Activated CD4-positive, alpha-beta memory T cell treated with anti-CD3 and anti-CD28 coated beads for 36 hours (primary cell): ENCODE measurements around the gene OR6B3. TPM values are rescaled to one million over a fixed set of nuclear protein-coding genes. Genes with fewer than 3 reads are reported as not detected.

ENCODE experiments used
- CTCF ChIA-PET: fragments of 350-600 bp; sonication (Branson Sonifier 250); formaldehyde crosslinking; loops from one replicate; lab custom pipeline; 2021; ENCODE audit warnings: antibody characterized with exemption, inconsistent platforms; lab: Charles Lee
- POLR2A ChIA-PET: fragments of 350-600 bp; sonication (Branson Sonifier 250); formaldehyde crosslinking; loops from one replicate; lab custom pipeline; 2021; ENCODE audit warnings: antibody characterized with exemption; lab: Charles Lee
- DNase-seq: peaks from one replicate; pipeline ENCODE4 v3.0.0-alpha.2; 2020
- H3K27ac Mint-ChIP-seq: one replicate; pipeline ENCODE4 v1.8.0; 2021; ENCODE audit warnings: mixed read lengths
- H3K27me3 Mint-ChIP-seq: one replicate; pipeline ENCODE4 v1.8.0; 2021; ENCODE audit warnings: mixed read lengths
- H3K36me3 Mint-ChIP-seq: one replicate; pipeline ENCODE4 v1.8.0; 2021; ENCODE audit warnings: mixed read lengths
- H3K4me1 Mint-ChIP-seq: one replicate; pipeline ENCODE4 v1.8.0; 2021; ENCODE audit warnings: low read depth, mixed read lengths
- H3K4me3 Mint-ChIP-seq: one replicate; pipeline ENCODE4 v1.8.0; 2021; ENCODE audit warnings: mild to moderate bottlenecking, mixed read lengths
- H3K9me3 Mint-ChIP-seq: one replicate; pipeline ENCODE4 v1.8.0; 2021; ENCODE audit warnings: mixed read lengths
- intact Hi-C: fragments of 100-400 bp; cut with micrococcal nuclease; formaldehyde crosslinking; loops from one replicate; pipeline ENCODE4 v1.15.1; 2023
- total RNA-seq, 2 experiments: library from RNA; stranded (reverse); gene quantifications; one replicate each; pipeline ENCODE4 v1.2.3, GENCODE V29; 2021

Gene OR6B3
- not detected for total RNA-seq

DNA sequence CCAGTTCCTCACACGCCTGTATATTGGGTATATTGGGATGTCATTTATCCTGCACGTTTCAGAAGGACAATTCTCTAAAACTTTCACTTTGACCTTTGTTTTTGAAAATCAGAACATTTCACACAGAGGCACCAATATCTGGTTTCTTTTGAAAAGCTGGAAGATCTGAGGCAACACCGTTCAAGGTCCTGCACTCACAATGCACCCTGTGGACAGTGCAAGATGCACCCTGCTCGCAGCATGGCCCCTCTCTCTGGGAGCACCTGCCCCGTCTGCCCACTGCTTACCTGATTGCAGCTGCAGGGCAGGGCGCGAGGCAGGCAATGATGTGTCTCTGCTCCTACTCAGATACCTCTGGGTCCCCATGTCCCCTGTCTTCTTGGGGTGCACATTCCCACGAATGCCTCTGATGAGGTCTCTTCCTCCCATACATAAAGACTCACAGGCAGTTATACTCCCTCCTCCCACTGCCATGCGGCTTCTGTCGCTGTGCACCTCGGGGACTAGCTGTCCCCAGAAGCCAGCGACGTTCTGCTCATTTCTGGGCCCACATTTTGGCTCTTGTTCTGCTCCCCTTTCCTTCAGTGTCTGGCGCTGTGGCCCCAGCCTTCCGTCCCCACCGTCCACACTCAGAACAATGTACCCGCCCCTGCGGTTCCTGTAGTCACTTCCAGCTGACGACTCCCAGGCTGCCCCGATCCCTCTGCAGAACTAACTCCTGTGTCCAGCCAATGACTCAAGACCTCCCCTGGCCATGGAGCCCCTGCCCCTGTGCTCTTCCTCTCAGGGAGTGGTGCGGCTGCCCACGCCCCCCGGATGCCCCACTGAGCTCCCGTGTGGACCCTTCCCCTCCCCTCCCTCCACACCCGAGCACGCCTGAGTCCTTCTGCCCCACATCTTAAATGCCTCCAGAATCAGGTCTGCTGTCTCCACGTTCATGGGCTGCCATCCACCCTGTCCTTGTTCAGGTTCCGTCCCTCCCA lies at the start of gene OR6B3:
Gene OR6B3 (minus strand): TSS at position 349 of the 983 bp plus-strand sequence.
- Mint-ChIP-seq H3K36me3 (no peaks in the 10 kb centered on the region), H3K4me1 (no peaks in the 10 kb centered on the region), H3K27me3 (peaks cover 34% of the 10 kb centered on the region), H3K4me3 (no peak within 1 kb of the TSS), H3K9me3 (no peaks in the 10 kb centered on the region), H3K27ac (no peak within 1 kb of the TSS)
- CTCF ChIA-PET = interaction anchor here (1.2 kb wide), 1 partner anchor 90 kb away, joined by 5 read pairs; no protein-coding TSS in a partner anchor
- POLR2A ChIA-PET = no interaction called here
- DNase-seq = no peak
- intact Hi-C loops = no loop called here

DNA sequence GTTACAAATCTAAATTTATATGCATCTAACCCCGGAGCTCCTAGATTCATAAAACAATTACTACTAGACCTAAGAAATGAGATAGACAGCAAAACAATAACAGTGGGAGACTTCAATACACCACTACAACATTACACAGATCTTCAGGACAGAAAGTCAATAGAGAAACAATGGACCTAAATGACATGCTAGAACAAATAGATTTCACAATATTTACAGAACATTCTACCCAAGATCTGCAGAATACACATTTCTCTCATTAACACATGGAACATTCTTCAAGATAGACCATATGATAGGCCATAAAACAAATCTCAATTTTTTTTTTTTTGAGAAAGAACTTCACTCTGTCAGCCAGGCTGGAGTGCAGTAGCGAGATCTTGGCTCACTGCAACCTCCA lies 45.0 kb upstream of the OR6B3 start:
- H3K27me3 Mint-ChIP-seq = peaks cover 59% of the 10 kb centered on the region
- no peak overlapping the region for H3K27ac Mint-ChIP-seq
- CTCF ChIA-PET = no interaction called here
- peaks cover 5% of the 10 kb centered on the region for H3K9me3 Mint-ChIP-seq
- H3K36me3 Mint-ChIP-seq = peaks cover 7% of the 10 kb centered on the region
- POLR2A ChIA-PET = no interaction called here
- H3K4me3 Mint-ChIP-seq = no peak overlapping the region
- intact Hi-C loops = no loop called here
- DNase-seq = no peak
- H3K4me1 Mint-ChIP-seq = no peaks in the 10 kb centered on the region

GRCh38 chr2:240095556-240096523 lies 42.5 kb upstream of the OR6B3 start:
- no peak overlapping the region for H3K27ac Mint-ChIP-seq
- peaks cover 66% of the 10 kb centered on the region for H3K27me3 Mint-ChIP-seq
- CTCF ChIA-PET = interaction anchor here (0.9 kb wide), 1 partner anchor 35 kb away, joined by 3 read pairs; no protein-coding TSS in a partner anchor
- H3K4me1 Mint-ChIP-seq = no peaks in the 10 kb centered on the region
- intact Hi-C loops = no loop called here
- H3K4me3 Mint-ChIP-seq = no peak overlapping the region
- DNase-seq = no peak
- H3K36me3 Mint-ChIP-seq = peaks cover 7% of the 10 kb centered on the region
- peaks cover 5% of the 10 kb centered on the region for H3K9me3 Mint-ChIP-seq
- POLR2A ChIA-PET = no interaction called here

DNA sequence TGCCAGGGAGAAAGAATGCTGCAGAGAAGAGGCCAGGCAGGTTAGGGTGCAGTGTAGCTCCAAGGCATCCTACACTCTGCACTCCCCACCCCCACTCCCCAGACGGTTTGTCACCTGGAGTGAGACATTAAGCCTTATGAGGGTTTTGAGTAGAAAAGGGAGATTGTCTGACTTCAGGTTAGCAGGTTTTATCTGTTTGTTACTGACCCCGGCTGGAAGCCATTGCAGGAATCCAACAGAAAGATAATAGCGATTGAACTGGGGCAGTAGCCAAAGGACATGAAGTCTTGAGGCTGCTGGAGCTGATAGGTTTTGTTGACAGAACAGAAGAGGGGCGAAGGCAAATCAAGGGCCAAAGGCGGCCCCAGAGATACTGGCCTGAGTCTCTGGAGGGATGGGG lies 36.0 kb upstream of the OR6B3 start:
- intact Hi-C loops = no loop called here
- ChIA-PET POLR2A (no interaction called here), CTCF (interaction anchor here (1.1 kb wide), 1 partner anchor 155 kb away, joined by 3 read pairs; no protein-coding TSS in a partner anchor)
- Mint-ChIP-seq H3K27me3 (peaks cover 36% of the 10 kb centered on the region), H3K9me3 (peaks cover 21% of the 10 kb centered on the region), H3K4me3 (no peak overlapping the region), H3K36me3 (no peaks in the 10 kb centered on the region), H3K27ac (no peak overlapping the region), H3K4me1 (no peaks in the 10 kb centered on the region)
- no peak for DNase-seq

GRCh38 chr2:240086563-240086962 lies 33.2 kb upstream of the OR6B3 start:
- Mint-ChIP-seq H3K4me3 (no peak overlapping the region), H3K27ac (no peak overlapping the region), H3K27me3 (peaks cover 22% of the 10 kb centered on the region), H3K4me1 (no peaks in the 10 kb centered on the region), H3K9me3 (peaks cover 21% of the 10 kb centered on the region), H3K36me3 (no peaks in the 10 kb centered on the region)
- DNase-seq = no peak
- intact Hi-C loops = no loop called here
- ChIA-PET CTCF (no interaction called here), POLR2A (no interaction called here)

DNA sequence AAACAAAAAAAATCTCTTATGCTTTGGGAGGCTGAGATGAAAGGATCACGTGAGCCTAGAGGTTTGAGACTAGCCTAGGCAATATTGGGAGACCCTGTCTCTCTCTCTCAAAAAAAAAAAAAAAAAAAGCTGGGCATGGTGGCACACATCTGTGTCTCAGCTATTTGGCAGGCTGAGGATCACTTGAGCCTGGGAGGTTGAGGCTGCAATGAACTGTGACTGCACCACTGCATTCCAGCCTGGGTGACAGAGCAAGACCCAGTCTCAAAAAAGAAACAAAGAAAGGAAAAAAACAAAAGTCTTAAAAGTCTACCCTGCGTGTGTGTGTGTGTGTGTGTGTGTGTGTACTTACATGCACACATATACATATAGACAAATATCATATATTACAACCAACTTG lies 25.3 kb upstream of the OR6B3 start:
- Mint-ChIP-seq H3K4me3 (no peak overlapping the region), H3K4me1 (no peaks in the 10 kb centered on the region), H3K36me3 (peaks cover 6% of the 10 kb centered on the region), H3K27ac (no peak overlapping the region), H3K27me3 (peaks cover 14% of the 10 kb centered on the region), H3K9me3 (peaks cover 15% of the 10 kb centered on the region)
- CTCF ChIA-PET = no interaction called here
- intact Hi-C loops = no loop called here
- POLR2A ChIA-PET = no interaction called here
- no peak for DNase-seq

- intact Hi-C loops = no loop called here
- H3K4me3 Mint-ChIP-seq = no peak overlapping the region
- ChIA-PET CTCF (no interaction called here), POLR2A (no interaction called here)
- no peak for DNase-seq
- no peak overlapping the region for H3K27ac Mint-ChIP-seq
- peaks cover 6% of the 10 kb centered on the region for H3K36me3 Mint-ChIP-seq
- peaks cover 9% of the 10 kb centered on the region for H3K27me3 Mint-ChIP-seq
- H3K4me1 Mint-ChIP-seq = no peaks in the 10 kb centered on the region
- H3K9me3 Mint-ChIP-seq = peaks cover 15% of the 10 kb centered on the region
Observed at GRCh38 chr2:240077442-240077841, 24.1 kb upstream of the OR6B3 start.

GRCh38 chr2:240074545-240074944 lies 21.2 kb upstream of the OR6B3 start:
- H3K4me3 Mint-ChIP-seq = no peak overlapping the region
- H3K36me3 Mint-ChIP-seq = peaks cover 6% of the 10 kb centered on the region
- ChIA-PET CTCF (interaction anchor here (1.1 to 1.4 kb wide), 2 partner anchors 8 to 13 kb away, joined by 3 to 10 read pairs; no protein-coding TSS in a partner anchor), POLR2A (no interaction called here)
- no peak overlapping the region for H3K27ac Mint-ChIP-seq
- H3K4me1 Mint-ChIP-seq = no peaks in the 10 kb centered on the region
- intact Hi-C loops = no loop called here
- no peak for DNase-seq
- H3K9me3 Mint-ChIP-seq = peaks cover 15% of the 10 kb centered on the region
- peaks cover 9% of the 10 kb centered on the region for H3K27me3 Mint-ChIP-seq

GRCh38 chr2:240070907-240071306 lies 17.6 kb upstream of the OR6B3 start:
- no peaks in the 10 kb centered on the region for H3K36me3 Mint-ChIP-seq
- H3K27ac Mint-ChIP-seq = no peak overlapping the region
- intact Hi-C loops = no loop called here
- no peak for DNase-seq
- ChIA-PET POLR2A (no interaction called here), CTCF (interaction anchor here (1.4 kb wide), 1 partner anchor 10 kb away, joined by 3 read pairs; no protein-coding TSS in a partner anchor)
- H3K4me1 Mint-ChIP-seq = no peaks in the 10 kb centered on the region
- H3K4me3 Mint-ChIP-seq = no peak overlapping the region
- no peaks in the 10 kb centered on the region for H3K9me3 Mint-ChIP-seq
- H3K27me3 Mint-ChIP-seq = peaks cover 11% of the 10 kb centered on the region

DNA sequence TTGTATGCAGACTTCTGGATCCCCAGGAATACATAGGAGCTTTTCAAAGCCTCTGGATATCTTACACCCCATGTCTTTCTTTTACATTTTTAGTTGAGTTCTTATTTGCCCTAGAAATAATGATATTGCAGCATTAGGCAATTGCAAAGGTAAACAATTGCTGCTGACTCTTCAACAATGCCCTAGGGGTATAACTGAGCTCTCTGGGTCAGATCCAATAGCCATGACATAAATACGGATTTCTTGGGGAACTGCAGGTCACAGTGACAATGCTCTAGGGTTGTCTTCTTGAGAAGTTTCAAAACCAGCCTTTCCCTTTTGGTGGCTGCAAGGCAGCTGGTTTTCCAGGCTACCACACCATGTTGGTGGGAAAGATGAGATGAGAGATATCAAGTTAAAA lies 16.5 kb upstream of the OR6B3 start:
- DNase-seq = no peak
- Mint-ChIP-seq H3K4me3 (no peak overlapping the region), H3K9me3 (no peaks in the 10 kb centered on the region), H3K36me3 (no peaks in the 10 kb centered on the region), H3K27me3 (peaks cover 15% of the 10 kb centered on the region), H3K27ac (no peak overlapping the region), H3K4me1 (no peaks in the 10 kb centered on the region)
- CTCF ChIA-PET = interaction anchor here (1.0 kb wide), 1 partner anchor 9 kb away, joined by 3 read pairs; no protein-coding TSS in a partner anchor
- intact Hi-C loops = no loop called here
- POLR2A ChIA-PET = no interaction called here

GRCh38 chr2:240068193-240068592 lies 14.9 kb upstream of the OR6B3 start:
- no peak for DNase-seq
- Mint-ChIP-seq H3K4me3 (no peak overlapping the region), H3K36me3 (no peaks in the 10 kb centered on the region), H3K27me3 (peaks cover 12% of the 10 kb centered on the region), H3K27ac (no peak overlapping the region), H3K4me1 (no peaks in the 10 kb centered on the region), H3K9me3 (no peaks in the 10 kb centered on the region)
- CTCF ChIA-PET = interaction anchor here (0.6 kb wide), 1 partner anchor 66 kb away, joined by 5 read pairs; no protein-coding TSS in a partner anchor
- intact Hi-C loops = no loop called here
- POLR2A ChIA-PET = no interaction called here
